Thoracic aorta (tissue), 2 donors: ENCODE measurements around the gene TENM3. TPM values are rescaled to one million over a fixed set of nuclear protein-coding genes. Genes with fewer than 3 reads are reported as not detected.
"Not testable (repeated sequence)": the region's sequence is repeated elsewhere in the genome, so short reads cannot be mapped to it uniquely, and the experiment has no call there.

Source experiments
- ATAC-seq: fragments of 150-250 bp; one replicate; pipeline ENCODE4 v1.8.0; 2017; ENCODE audit warnings: low read depth; ENCODE audit not compliant: insufficient number of reproducible peaks, low FRiP score
- DNase-seq: peaks from one replicate; pipeline ENCODE4 v3.0.0-alpha.2; 2020; ENCODE audit warnings: low spot score
- H3K27ac ChIP-seq, 2 donors: fragments of 200-600 bp; sonication (generic); 1 replicate in 1 of 2; 2 replicates in 1 of 2; pipeline ENCODE4 v1.5.1; 2016; ENCODE audit warnings: mild to moderate bottlenecking in 2 of 2, moderate library complexity in 2 of 2
- H3K27me3 ChIP-seq: fragments of 200-600 bp; sonication (generic); replicated peaks from 2 replicates; pipeline ENCODE4 v1.6.0; 2016; ENCODE audit warnings: mild to moderate bottlenecking; ENCODE audit not compliant: insufficient read depth
- H3K36me3 ChIP-seq: fragments of 200-600 bp; sonication (generic); one replicate; pipeline ENCODE4 v1.5.1; 2016
- H3K4me1 ChIP-seq, 2 donors: fragments of 200-600 bp; sonication (generic); 1 replicate in 1 of 2; 2 replicates in 1 of 2; pipeline versions ENCODE4 v1.5.1 to v1.6.0; 2016; ENCODE audit warnings: low read depth in 2 of 2, mild to moderate bottlenecking in 1 of 2; ENCODE audit not compliant: control insufficient read depth in 1 of 2
- H3K4me3 ChIP-seq: fragments of 200-600 bp; sonication (generic); 2 replicates; pipeline ENCODE4 v1.5.1; 2016; ENCODE audit warnings: mild to moderate bottlenecking
- H3K9me3 ChIP-seq: fragments of 200-600 bp; sonication (generic); 2 replicates; pipeline ENCODE4 v1.5.1; 2016
- CTCF ChIP-seq: fragments of 200-600 bp; sonication (generic); IDR thresholded peaks from one replicate; pipeline ENCODE4 v1.5.1; 2019; ENCODE audit warnings: antibody characterized with exemption
- total RNA-seq, 2 donors: library from RNA; depleted of rRNA; stranded (reverse); fragments of >200 nt; gene quantifications; one replicate each; pipeline versions ENCODE4 v1.1.0 to v1.2.3, GENCODE V29; 2016

Gene TENM3
- 1 to 10 TPM in 1 of 2 donors, under 1 TPM in 1; 0.68 to 8.0 TPM for total RNA-seq

DNA sequence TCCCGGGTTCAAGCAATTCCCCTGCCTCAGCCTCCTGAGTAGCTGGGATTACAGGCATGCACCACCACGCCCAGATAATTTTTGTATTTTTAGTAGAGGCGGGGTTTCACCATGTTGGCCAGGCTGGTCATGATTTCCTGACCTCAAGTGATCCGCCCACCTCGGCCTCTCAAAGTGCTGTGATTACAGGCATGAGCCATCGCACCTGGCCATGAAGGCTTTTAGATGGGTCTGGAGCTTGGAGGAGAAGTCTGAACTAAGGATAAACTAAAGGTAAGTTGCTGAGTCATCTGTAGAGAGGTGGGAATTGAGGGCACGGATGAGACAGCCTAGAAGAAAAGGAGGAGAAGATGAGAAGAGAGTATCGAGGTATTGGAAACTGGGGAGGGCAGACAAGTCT, at the start of gene TENM3:
Gene TENM3 (plus strand): TSS at position 199 of the 400 bp plus-strand sequence. CDS start 80,619 bp downstream, outside the sequence.
- not testable (repeated sequence) for H3K36me3 ChIP-seq, DNase-seq, H3K27ac ChIP-seq, H3K4me3 ChIP-seq, ATAC-seq, H3K4me1 ChIP-seq, H3K9me3 ChIP-seq, H3K27me3 ChIP-seq

- H3K9me3 ChIP-seq, result no peaks in the 10 kb centered on the region
- no peak overlapping the region for H3K4me3 ChIP-seq
- H3K27me3 ChIP-seq, result no peaks in the 10 kb centered on the region
- DNase-seq, result no peak
- no peak for ATAC-seq
- no peak for TF ChIP-seq CTCF
- H3K4me1 ChIP-seq, result no peaks in the 10 kb centered on the region
- no peak overlapping the region for H3K27ac ChIP-seq
- H3K36me3 ChIP-seq, result no peaks in the 10 kb centered on the region
Measured at GRCh38 chr4:182194091-182194824, 48.9 kb upstream of the TENM3 start.

DNA sequence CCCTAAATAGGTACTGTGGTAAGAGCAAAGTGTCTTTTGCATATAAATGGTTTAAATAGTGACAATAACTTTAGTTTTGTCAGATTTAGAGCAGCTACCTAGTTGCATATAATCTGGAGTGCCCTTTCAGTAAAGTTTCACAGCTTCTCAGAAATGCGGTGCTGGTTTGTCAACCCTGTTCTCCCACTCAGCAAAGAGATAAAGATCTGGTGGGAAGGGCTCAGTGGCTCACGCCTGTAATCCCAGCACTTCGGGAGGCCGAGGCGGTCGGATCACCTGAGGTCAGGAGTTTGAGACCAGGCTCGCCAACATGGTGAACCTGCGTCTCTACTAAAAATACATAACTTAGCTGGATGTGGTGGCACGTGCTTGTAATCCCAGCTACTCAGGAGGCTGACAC, 45.6 kb upstream of the TENM3 start:
- DNase-seq (no peak), ATAC-seq (no peak)

DNA sequence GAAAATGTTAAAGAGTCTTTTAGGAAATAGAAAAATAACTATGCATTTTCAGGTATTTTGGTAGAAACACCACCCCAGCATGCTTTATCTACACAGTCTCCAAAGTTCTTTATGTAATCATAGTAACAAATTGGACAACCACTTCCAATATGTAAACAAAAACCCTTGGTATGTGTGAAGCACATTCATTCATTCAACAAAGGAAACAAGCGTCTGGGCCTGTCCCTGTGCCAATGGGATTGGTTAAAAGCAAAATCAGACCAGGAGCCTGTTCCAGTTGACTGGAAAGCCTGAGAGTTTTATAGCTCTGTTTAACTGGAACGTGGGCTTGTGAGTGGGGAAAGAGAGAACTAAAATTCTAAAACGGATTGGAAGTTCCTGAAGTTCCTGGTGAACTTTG, 41.3 kb upstream of the TENM3 start:
- Histone ChIP-seq H3K27me3 (no peaks in the 10 kb centered on the region), H3K4me3 (no peak overlapping the region), H3K9me3 (no peaks in the 10 kb centered on the region), H3K36me3 (no peaks in the 10 kb centered on the region), H3K27ac (no peak overlapping the region), H3K4me1 (peaks cover 0 to 2% of the 10 kb centered on the region in 2 donors)
- no peak for DNase-seq
- TF ChIP-seq CTCF, result no peak
- ATAC-seq, result no peak

More for the DNA sequence above, 45.6 kb upstream of the TENM3 start:
- Histone ChIP-seq H3K27me3 (no peaks in the 10 kb centered on the region), H3K27ac (no peak overlapping the region), H3K9me3 (no peaks in the 10 kb centered on the region), H3K4me3 (no peak overlapping the region), H3K36me3 (no peaks in the 10 kb centered on the region), H3K4me1 (no peaks in the 10 kb centered on the region)
- TF ChIP-seq CTCF, result no peak

GRCh38 chr4:182202650-182203049, 40.6 kb upstream of the TENM3 start:
- ATAC-seq (no peak), DNase-seq (no peak)
- Histone ChIP-seq H3K36me3 (no peaks in the 10 kb centered on the region), H3K4me3 (no peak overlapping the region), H3K27ac (no peak overlapping the region), H3K9me3 (no peaks in the 10 kb centered on the region), H3K27me3 (no peaks in the 10 kb centered on the region), H3K4me1 (peaks cover 0 to 10% of the 10 kb centered on the region in 2 donors)
- no peak for TF ChIP-seq CTCF
